Retinal pigment epithelial cell (primary cell): Measurements from ENCODE around the gene CORO7.

ENCODE experiments used
- DNase-seq: peaks from one replicate; pipeline ENCODE4 v3.0.0-alpha.2; 2010; ENCODE audit warnings: low read depth
- H3K4me3 ChIP-seq: 2 replicates; pipeline ENCODE4 v1.5.1; 2011; ENCODE audit warnings: mild to moderate bottlenecking, low read length, control low read depth, moderate library complexity
- CTCF ChIP-seq: conservative IDR thresholded peaks from 2 replicates; pipeline ENCODE4 v1.5.1; 2011; ENCODE audit warnings: low read depth, low read length, control low read depth, inconsistent platforms

CORO7 gene

GRCh38 chr16:4354512-4355409 lies 61.6 kb downstream of the CORO7 start:
- TF ChIP-seq CTCF = no peak
- H3K4me3 ChIP-seq = no peak overlapping the region
- no peak for DNase-seq

- no peak for DNase-seq
- no peak overlapping the region for H3K4me3 ChIP-seq
- TF ChIP-seq CTCF = no peak
Measured at GRCh38 chr16:4353675-4354074, 62.7 kb downstream of the CORO7 start.

- no peak for TF ChIP-seq CTCF
- no peak overlapping the region for H3K4me3 ChIP-seq
- no peak for DNase-seq
Measured at GRCh38 chr16:4352843-4353242, 63.6 kb downstream of the CORO7 start.

- no peak for TF ChIP-seq CTCF
- no peak for DNase-seq
- no peak overlapping the region for H3K4me3 ChIP-seq
Measured at GRCh38 chr16:4351880-4352279, 64.5 kb downstream of the CORO7 start.

GRCh38 chr16:4350787-4351659 lies 65.4 kb downstream of the CORO7 start, which contains the start of gene PAM16:
Gene PAM16 (minus strand): TSS chr16:4351321. CDS start chr16:4351234, 87 bp downstream.
- TF ChIP-seq CTCF = no peak
- peak within 1 kb of the TSS; percentile 79 for H3K4me3 ChIP-seq
- DNase-seq = peak; percentile 75

GRCh38 chr16:4350365-4350786 lies 66.0 kb downstream of the CORO7 start:
- DNase-seq = no peak
- no peak for TF ChIP-seq CTCF
- H3K4me3 ChIP-seq = peak overlapping the region; percentile 79
